Activated CD4-positive, alpha-beta memory T cell treated with anti-CD3 and anti-CD28 coated beads for 36 hours (primary cell): ENCODE measurements around the gene ZBTB7A. TPM values are rescaled to one million over a fixed set of nuclear protein-coding genes. Genes with fewer than 3 reads are reported as not detected.

Source experiments
- CTCF ChIA-PET: fragments of 350-600 bp; sonication (Branson Sonifier 250); formaldehyde crosslinking; loops from one replicate; lab custom pipeline; 2021; ENCODE audit warnings: antibody characterized with exemption, inconsistent platforms; lab: Charles Lee
- POLR2A ChIA-PET: fragments of 350-600 bp; sonication (Branson Sonifier 250); formaldehyde crosslinking; loops from one replicate; lab custom pipeline; 2021; ENCODE audit warnings: antibody characterized with exemption; lab: Charles Lee
- DNase-seq: peaks from one replicate; pipeline ENCODE4 v3.0.0-alpha.2; 2020
- H3K27ac Mint-ChIP-seq: one replicate; pipeline ENCODE4 v1.8.0; 2021; ENCODE audit warnings: mixed read lengths
- H3K27me3 Mint-ChIP-seq: one replicate; pipeline ENCODE4 v1.8.0; 2021; ENCODE audit warnings: mixed read lengths
- H3K36me3 Mint-ChIP-seq: one replicate; pipeline ENCODE4 v1.8.0; 2021; ENCODE audit warnings: mixed read lengths
- H3K4me1 Mint-ChIP-seq: one replicate; pipeline ENCODE4 v1.8.0; 2021; ENCODE audit warnings: low read depth, mixed read lengths
- H3K4me3 Mint-ChIP-seq: one replicate; pipeline ENCODE4 v1.8.0; 2021; ENCODE audit warnings: mild to moderate bottlenecking, mixed read lengths
- H3K9me3 Mint-ChIP-seq: one replicate; pipeline ENCODE4 v1.8.0; 2021; ENCODE audit warnings: mixed read lengths
- intact Hi-C: fragments of 100-400 bp; cut with micrococcal nuclease; formaldehyde crosslinking; loops from one replicate; pipeline ENCODE4 v1.15.1; 2023
- total RNA-seq, 2 experiments: library from RNA; stranded (reverse); gene quantifications; one replicate each; pipeline ENCODE4 v1.2.3, GENCODE V29; 2021

ZBTB7A gene
- total RNA-seq, 2 experiments from 2014 or later, result 31.0 to 32.5 TPM

GRCh38 chr19:3995607-3996006 lies 71.1 kb downstream of the ZBTB7A start:
- Mint-ChIP-seq H3K9me3 (no peaks in the 10 kb centered on the region), H3K4me1 (peaks cover 4% of the 10 kb centered on the region), H3K27me3 (no peaks in the 10 kb centered on the region), H3K27ac (no peak overlapping the region), H3K36me3 (no peaks in the 10 kb centered on the region), H3K4me3 (no peak overlapping the region)
- CTCF ChIA-PET, result no interaction called here
- POLR2A ChIA-PET, result interaction anchor here (1.1 kb wide), 1 partner anchor 11 kb away, joined by 4 read pairs; no protein-coding TSS in a partner anchor
- no peak for DNase-seq
- intact Hi-C loops, result no loop called here

Other genes with a start within 250 kb of the ZBTB7A start
- gene ZFR2, start 197.9 kb downstream of the ZBTB7A start, total RNA-seq, result under 1 TPM; 0.33 to 0.58 TPM
- gene ATCAY, start 186.2 kb downstream of the ZBTB7A start, total RNA-seq, result not detected
- gene NMRK2, start 133.8 kb downstream of the ZBTB7A start, total RNA-seq, result not detected
- 10 to 100 TPM; 32.4 to 33.3 TPM for gene DAPK3, start 95.8 kb downstream of the ZBTB7A start, total RNA-seq
- 1,000 to 10,000 TPM; 3,113 to 3,225 TPM for gene EEF2, start 81.4 kb downstream of the ZBTB7A start, total RNA-seq
- 10 to 100 TPM; 22.5 to 24.4 TPM for gene PIAS4, start 59.2 kb downstream of the ZBTB7A start, total RNA-seq
- 100 to 1,000 TPM; 128 to 129 TPM for gene MAP2K2, start 57.2 kb upstream of the ZBTB7A start, total RNA-seq
- gene CREB3L3, start 86.7 kb upstream of the ZBTB7A start, total RNA-seq, result not detected
- 10 to 100 TPM; 28.0 to 29.7 TPM for gene SIRT6, start 115.7 kb upstream of the ZBTB7A start, total RNA-seq
- gene ANKRD24, start 115.8 kb upstream of the ZBTB7A start, total RNA-seq, result 1 to 10 TPM; 1.7 to 1.8 TPM
- gene EBI3, start 162.6 kb upstream of the ZBTB7A start, total RNA-seq, result 10 to 100 TPM; 11.0 to 14.2 TPM
- gene YJU2, start 180.2 kb upstream of the ZBTB7A start, total RNA-seq, result 10 to 100 TPM; 24.0 to 25.5 TPM
- gene SHD, start 212.4 kb upstream of the ZBTB7A start, total RNA-seq, result not detected
- gene TMIGD2, start 235.5 kb upstream of the ZBTB7A start, total RNA-seq, result 1 to 10 TPM; 2.4 to 2.6 TPM
- 1 to 10 TPM; 7.8 to 8.1 TPM for gene FSD1, start 237.7 kb upstream of the ZBTB7A start, total RNA-seq